Loucy (cell line): ENCODE results near the gene RTN3.

Source experiments
- EZH2phosphoT487 ChIP-seq: fragments of 200-600 bp; IDR thresholded peaks from 2 replicates; pipeline ENCODE4 v1.6.1; 2018; ENCODE audit warnings: antibody characterized with exemption, mild to moderate bottlenecking, moderate library complexity, borderline replicate concordance
- TF ChIP-seq, protein P1 (sequence below): fragments of 200-600 bp; sonication (generic); conservative IDR thresholded peaks from 2 replicates; pipeline ENCODE4 v1.5.1; 2014; ENCODE audit warnings: mild to moderate bottlenecking, antibody characterized with exemption, low read length

DNA sequence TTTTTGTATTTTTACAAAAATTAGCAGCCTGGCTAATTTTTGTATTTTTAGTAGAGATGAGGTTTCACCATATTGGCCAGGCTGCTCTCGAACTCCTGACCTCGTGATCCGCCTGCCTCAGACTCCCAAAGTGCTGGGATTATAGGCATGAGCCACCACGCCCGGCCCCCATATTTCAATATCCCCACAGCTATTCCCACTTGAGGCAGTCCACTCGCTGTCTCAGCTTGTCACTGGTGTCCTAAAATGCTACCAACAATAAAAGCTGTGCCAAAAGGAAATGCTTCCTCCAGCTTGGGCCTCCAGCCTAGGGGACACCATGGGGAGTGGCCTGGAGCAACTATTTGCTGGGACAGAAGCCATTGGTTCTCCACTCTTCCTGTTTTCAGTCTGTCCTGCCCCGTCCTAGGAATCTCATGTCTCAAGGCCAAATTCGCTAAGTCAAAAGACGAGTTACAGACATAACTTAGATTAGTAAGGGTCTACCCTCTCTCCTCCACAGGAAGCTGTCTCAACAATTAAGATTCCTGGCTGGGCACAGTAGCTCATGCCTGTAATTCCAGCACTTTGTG, 124.6 kb downstream of the RTN3 start:
- TF ChIP-seq, protein P1, sequence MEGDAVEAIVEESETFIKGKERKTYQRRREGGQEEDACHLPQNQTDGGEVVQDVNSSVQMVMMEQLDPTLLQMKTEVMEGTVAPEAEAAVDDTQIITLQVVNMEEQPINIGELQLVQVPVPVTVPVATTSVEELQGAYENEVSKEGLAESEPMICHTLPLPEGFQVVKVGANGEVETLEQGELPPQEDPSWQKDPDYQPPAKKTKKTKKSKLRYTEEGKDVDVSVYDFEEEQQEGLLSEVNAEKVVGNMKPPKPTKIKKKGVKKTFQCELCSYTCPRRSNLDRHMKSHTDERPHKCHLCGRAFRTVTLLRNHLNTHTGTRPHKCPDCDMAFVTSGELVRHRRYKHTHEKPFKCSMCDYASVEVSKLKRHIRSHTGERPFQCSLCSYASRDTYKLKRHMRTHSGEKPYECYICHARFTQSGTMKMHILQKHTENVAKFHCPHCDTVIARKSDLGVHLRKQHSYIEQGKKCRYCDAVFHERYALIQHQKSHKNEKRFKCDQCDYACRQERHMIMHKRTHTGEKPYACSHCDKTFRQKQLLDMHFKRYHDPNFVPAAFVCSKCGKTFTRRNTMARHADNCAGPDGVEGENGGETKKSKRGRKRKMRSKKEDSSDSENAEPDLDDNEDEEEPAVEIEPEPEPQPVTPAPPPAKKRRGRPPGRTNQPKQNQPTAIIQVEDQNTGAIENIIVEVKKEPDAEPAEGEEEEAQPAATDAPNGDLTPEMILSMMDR = no peak
- no peak for TF ChIP-seq EZH2phosphoT487
